Peyer's patch (tissue), 4 donors: ENCODE data around the gene DNAL4. TPM values are rescaled to one million over a fixed set of nuclear protein-coding genes. Genes with fewer than 3 reads are reported as not detected.

Experiments
- DNase-seq, 3 donors: peaks; one replicate each; pipeline ENCODE4 v3.0.0-alpha.2; 2017 to 2019
- H3K27ac ChIP-seq, 4 donors: fragments of 200-600 bp; sonication (generic); one replicate each; pipeline ENCODE4 v1.5.1; 2016 to 2019
- H3K27me3 ChIP-seq, 2 donors: fragments of 200-600 bp; sonication (generic); one replicate each; pipeline ENCODE4 v1.5.1; 2019
- H3K36me3 ChIP-seq, 3 donors: fragments of 200-600 bp; sonication (generic); one replicate each; pipeline ENCODE4 v1.5.1; 2016 to 2019
- H3K4me1 ChIP-seq, 4 donors: fragments of 200-600 bp; sonication (generic); one replicate each; pipeline ENCODE4 v1.5.1; 2016 to 2019
- H3K4me3 ChIP-seq, 4 donors: fragments of 200-600 bp; sonication (generic); 1 replicate in 3 of 4; 2 replicates in 1 of 4; pipeline ENCODE4 v1.5.1; 2016 to 2019; ENCODE audit warnings: mild to moderate bottlenecking in 1 of 4
- H3K9me3 ChIP-seq, 4 donors: fragments of 200-600 bp; sonication (generic); one replicate each; pipeline ENCODE4 v1.5.1; 2016 to 2019; ENCODE audit warnings: mild to moderate bottlenecking in 1 of 4
- CTCF ChIP-seq, 6 experiments: fragments of 450-650 bp in 4 of 6; fragments of 200-600 bp in 2 of 6; sonication (generic) in 1 of 6; IDR thresholded peaks; one replicate each; pipeline ENCODE4 v1.5.1; 2017 to 2019; ENCODE audit warnings: antibody characterized with exemption in 6 of 6, mild to moderate bottlenecking in 3 of 6, moderate library complexity in 1 of 6
- POLR2A ChIP-seq, 2 donors: fragments of 450-650 bp; IDR thresholded peaks; one replicate each; pipeline ENCODE4 v1.5.1; 2017; ENCODE audit warnings: antibody characterized with exemption in 2 of 2, mild to moderate bottlenecking in 2 of 2, moderate library complexity in 2 of 2
- total RNA-seq, 4 donors: library from RNA; depleted of rRNA; stranded (reverse); fragments of >200 nt; gene quantifications; one replicate each; pipeline ENCODE4 v1.1.0, GENCODE V29; 2016

Gene DNAL4
- total RNA-seq, 4 donors from 2014 or later: 15.2 to 21.6 (median 16.2) TPM; not detected in 1

GRCh38 chr22:38834215-38834953, 40.4 kb upstream of the DNAL4 start:
- no peak overlapping the region for H3K27ac ChIP-seq
- no peaks in the 10 kb centered on the region for H3K4me1 ChIP-seq
- no peak for TF ChIP-seq CTCF (IDR thresholded peaks at IDR 0.05)
- no peak for TF ChIP-seq POLR2A (IDR thresholded peaks at IDR 0.05)
- H3K36me3 ChIP-seq: no peaks in the 10 kb centered on the region
- H3K4me3 ChIP-seq: no peak overlapping the region
- no peaks in the 10 kb centered on the region for H3K27me3 ChIP-seq
- no peaks in the 10 kb centered on the region for H3K9me3 ChIP-seq
- peak in 1 of 3 donors; percentile 14 for DNase-seq

GRCh38 chr22:38833061-38833460, 39.1 kb upstream of the DNAL4 start:
- Histone ChIP-seq H3K27ac (no peak overlapping the region), H3K4me1 (no peaks in the 10 kb centered on the region), H3K27me3 (no peaks in the 10 kb centered on the region), H3K36me3 (no peaks in the 10 kb centered on the region), H3K4me3 (no peak overlapping the region), H3K9me3 (no peaks in the 10 kb centered on the region)
- TF ChIP-seq CTCF (IDR thresholded peaks at IDR 0.05): no peak
- no peak for TF ChIP-seq POLR2A (IDR thresholded peaks at IDR 0.05)
- no peak for DNase-seq

GRCh38 chr22:38832005-38832978, 38.3 kb upstream of the DNAL4 start:
- Histone ChIP-seq H3K36me3 (no peaks in the 10 kb centered on the region), H3K27me3 (no peaks in the 10 kb centered on the region), H3K27ac (no peak overlapping the region), H3K4me1 (no peaks in the 10 kb centered on the region), H3K9me3 (no peaks in the 10 kb centered on the region), H3K4me3 (no peak overlapping the region)
- DNase-seq: peak in 1 of 3 donors; percentile 37
- no peak for TF ChIP-seq POLR2A (IDR thresholded peaks at IDR 0.05)
- TF ChIP-seq CTCF (IDR thresholded peaks at IDR 0.05): no peak

- Histone ChIP-seq H3K9me3 (no peaks in the 10 kb centered on the region), H3K27ac (no peak overlapping the region), H3K4me3 (no peak overlapping the region), H3K27me3 (no peaks in the 10 kb centered on the region), H3K36me3 (no peaks in the 10 kb centered on the region), H3K4me1 (no peaks in the 10 kb centered on the region)
- peak in 1 of 3 donors; percentile 29 for DNase-seq
- TF ChIP-seq CTCF (IDR thresholded peaks at IDR 0.05) (no peak), POLR2A (IDR thresholded peaks at IDR 0.05) (no peak)
Observed at GRCh38 chr22:38831166-38831945, 37.4 kb upstream of the DNAL4 start.

- no peak for TF ChIP-seq POLR2A (IDR thresholded peaks at IDR 0.05)
- Histone ChIP-seq H3K27ac (no peak overlapping the region), H3K4me1 (no peaks in the 10 kb centered on the region), H3K27me3 (no peaks in the 10 kb centered on the region), H3K4me3 (no peak overlapping the region), H3K36me3 (no peaks in the 10 kb centered on the region), H3K9me3 (no peaks in the 10 kb centered on the region)
- DNase-seq: peak in 1 of 3 donors; percentile 23
Observed at GRCh38 chr22:38830845-38831108, 36.8 kb upstream of the DNAL4 start.
